K562 (cell line): ENCODE data around the gene MRPL30. TPM values are rescaled to one million over a fixed set of nuclear protein-coding genes. Genes with fewer than 3 reads are reported as not detected.

Experiments used
- BCL6 ChIP-seq: fragments of 250-450 bp; sonication (Bioruptor Pico); IDR thresholded peaks from 2 replicates; pipeline ENCODE4 v1.4.0; 2020
- EP400 ChIP-seq: fragments of 450-650 bp; IDR thresholded peaks from 2 replicates; pipeline ENCODE4 v1.6.1; 2017; ENCODE audit warnings: antibody characterized with exemption, mild to moderate bottlenecking, moderate library complexity
- ERF ChIP-seq: fragments of 450-650 bp; formaldehyde crosslinking; IDR thresholded peaks from 2 replicates; pipeline ENCODE4 v1.4.0; 2020; ENCODE audit warnings: mild to moderate bottlenecking, mixed read lengths
- NCOA1 ChIP-seq: fragments of 450-650 bp; IDR thresholded peaks from 2 replicates; pipeline ENCODE4 v1.6.1; 2016; ENCODE audit warnings: low read depth
- POLR2B ChIP-seq: fragments of 450-650 bp; IDR thresholded peaks from 2 replicates; pipeline ENCODE4 v1.6.1; 2018; ENCODE audit warnings: low read depth; ENCODE audit not compliant: partially characterized antibody
- PTTG1 ChIP-seq: fragments of 450-650 bp; IDR thresholded peaks from 2 replicates; pipeline ENCODE4 v1.6.1; 2016; ENCODE audit warnings: low read depth, mild to moderate bottlenecking, missing genetic modification characterization, missing compliant biosample characterization
- RCOR1 ChIP-seq, 2 experiments: IDR thresholded peaks; 2 replicates each; pipeline ENCODE4 v1.6.1; 2012; ENCODE audit warnings: low read depth in 2 of 2, low read length in 2 of 2, borderline replicate concordance in 1 of 2, improper control_type of control experiment in 1 of 2
- SIN3B ChIP-seq: fragments of 450-650 bp; IDR thresholded peaks from 2 replicates; pipeline ENCODE4 v1.6.1; 2017; ENCODE audit warnings: low read depth, mild to moderate bottlenecking, moderate library complexity
- TRIM24 ChIP-seq, 2 experiments: fragments of 450-650 bp; IDR thresholded peaks; 2 replicates each; pipeline ENCODE4 v1.6.1; 2016
- YBX1 ChIP-seq: fragments of 450-650 bp; IDR thresholded peaks from 2 replicates; pipeline ENCODE4 v1.7.1; 2016; ENCODE audit warnings: mild to moderate bottlenecking
- polyA plus RNA-seq, 8 experiments: library from polyadenylated mRNA; depleted of rRNA in 4 of 8; stranded (reverse) in 5 of 8; unstranded in 3 of 8; fragments of >200 nt; fragmentation: Nextera tagmentation in 2 of 8; fragmentation: Illumina TruSeq in 1 of 8; extraction: Ambion mirVana in 2 of 8; extraction: Trizol in 1 of 8; gene quantifications; 2 replicates each; pipeline versions ENCODE4 v1.2.1 to v1.2.3, GENCODE V29; 2011 to 2014; ENCODE audit warnings: inconsistent platforms in 1 of 8, missing spikeins in 1 of 8
- total RNA-seq, 7 experiments: library from RNA; depleted of rRNA in 6 of 7; stranded (reverse); fragments of >200 nt in 6 of 7; fragmentation: Illumina TruSeq in 2 of 7; extraction: Trizol in 2 of 7; gene quantifications; 2 replicates each; pipeline versions ENCODE4 v1.2.1 to v1.2.3, GENCODE V29; 2011 to 2021; ENCODE audit warnings: low replicate concordance in 1 of 7
- TF ChIP-seq, protein P1 (sequence below): fragments of 450-650 bp; IDR thresholded peaks from 2 replicates; pipeline ENCODE4 v1.6.1; 2016; ENCODE audit warnings: mild to moderate bottlenecking, moderate library complexity
- TF ChIP-seq, protein P2 (sequence below), 2 experiments: fragments of 450-650 bp in 1 of 2; sonication (generic) in 1 of 2; formaldehyde crosslinking; conservative IDR thresholded peaks; 2 replicates each; pipeline versions ENCODE4 v1.4.0 to v1.8.1; 2020 to 2022; ENCODE audit warnings: mild to moderate bottlenecking in 1 of 2, missing genetic modification reagents in 1 of 2
- TF ChIP-seq, protein P3 (sequence below): fragments of 150-350 bp; conservative IDR thresholded peaks from 2 replicates; pipeline ENCODE4 v1.6.1; 2014; ENCODE audit warnings: low read length

The MRPL30 gene
- total and polyA plus RNA-seq, 9 of the 15 experiments (the other 6 are each of a cell fraction or from before 2014, with no cell fraction given): 63.3 to 130 (median 87.0) TPM

DNA sequence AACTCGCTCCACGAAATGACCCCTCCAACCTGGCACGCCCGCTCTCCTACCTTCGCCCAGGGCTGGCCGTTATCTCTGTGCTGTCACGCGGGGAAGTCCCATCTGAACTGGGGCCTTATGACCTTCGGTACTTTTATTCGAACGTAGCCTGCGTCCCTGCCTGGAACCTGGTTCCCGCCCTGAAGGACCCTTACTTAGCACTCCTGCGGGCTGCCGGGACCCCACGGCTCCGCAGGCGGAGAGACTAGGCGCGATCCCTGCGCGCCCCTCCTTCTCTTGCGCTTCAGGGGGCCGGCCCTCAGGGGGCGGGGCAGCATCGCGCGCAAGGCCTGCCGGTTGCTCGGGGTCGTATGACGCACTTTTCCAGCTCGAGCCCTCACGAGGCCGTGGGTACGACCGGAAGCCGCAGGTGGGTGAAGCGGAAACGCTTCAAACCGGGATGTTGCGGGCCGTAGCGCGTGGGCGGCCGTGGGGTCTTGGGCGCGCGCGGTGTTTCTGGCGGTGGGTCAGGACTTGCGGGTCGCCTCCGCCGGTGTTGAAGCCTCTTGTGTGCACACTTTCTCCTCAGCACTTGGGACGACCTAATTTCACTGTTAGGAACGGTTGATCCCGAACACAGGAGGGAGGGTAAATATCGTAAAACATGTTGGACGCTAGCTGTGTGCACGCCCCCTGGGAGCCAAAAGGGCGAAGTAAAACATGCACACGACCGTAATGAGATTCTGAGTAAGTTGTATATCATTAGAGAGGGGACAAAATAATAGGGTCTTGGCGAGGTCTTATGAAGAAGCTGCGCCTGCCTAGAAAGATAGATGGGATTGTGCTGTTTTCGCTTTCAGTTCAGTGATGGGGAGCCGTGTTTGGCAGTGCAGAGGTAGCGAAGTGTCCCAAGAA, 26.1 kb upstream of the MRPL30 start, which contains the start of the genes LIPT1 and TSGA10 (continued):
- TF ChIP-seq ERF (CRISPR knock-in tag) (no peak), PTTG1 (tag) (no peak), RCOR1 (IDR thresholded peaks at IDR 0.05; ENCODE audit: borderline replicate concordance in 1 of 2, low read depth in 2 of 2, low read length in 2 of 2) (peak in 1 of 2 experiments; percentile 15; a peak in 1 of 4 replicates), SIN3B (peak; percentile 64), NCOA1 (no peak; the same call in 1 of the 2 replicates), EP400 (peak; percentile 99), BCL6 (CRISPR knock-in tag) (no peak), POLR2B (peak; percentile 86), YBX1 (no peak), TRIM24 (IDR thresholded peaks at IDR 0.05) (0 out of 4 replicates have a peak, but pooled peaks of 1 of the 2 experiments have one; percentile 36)
- TF ChIP-seq, protein P1, sequence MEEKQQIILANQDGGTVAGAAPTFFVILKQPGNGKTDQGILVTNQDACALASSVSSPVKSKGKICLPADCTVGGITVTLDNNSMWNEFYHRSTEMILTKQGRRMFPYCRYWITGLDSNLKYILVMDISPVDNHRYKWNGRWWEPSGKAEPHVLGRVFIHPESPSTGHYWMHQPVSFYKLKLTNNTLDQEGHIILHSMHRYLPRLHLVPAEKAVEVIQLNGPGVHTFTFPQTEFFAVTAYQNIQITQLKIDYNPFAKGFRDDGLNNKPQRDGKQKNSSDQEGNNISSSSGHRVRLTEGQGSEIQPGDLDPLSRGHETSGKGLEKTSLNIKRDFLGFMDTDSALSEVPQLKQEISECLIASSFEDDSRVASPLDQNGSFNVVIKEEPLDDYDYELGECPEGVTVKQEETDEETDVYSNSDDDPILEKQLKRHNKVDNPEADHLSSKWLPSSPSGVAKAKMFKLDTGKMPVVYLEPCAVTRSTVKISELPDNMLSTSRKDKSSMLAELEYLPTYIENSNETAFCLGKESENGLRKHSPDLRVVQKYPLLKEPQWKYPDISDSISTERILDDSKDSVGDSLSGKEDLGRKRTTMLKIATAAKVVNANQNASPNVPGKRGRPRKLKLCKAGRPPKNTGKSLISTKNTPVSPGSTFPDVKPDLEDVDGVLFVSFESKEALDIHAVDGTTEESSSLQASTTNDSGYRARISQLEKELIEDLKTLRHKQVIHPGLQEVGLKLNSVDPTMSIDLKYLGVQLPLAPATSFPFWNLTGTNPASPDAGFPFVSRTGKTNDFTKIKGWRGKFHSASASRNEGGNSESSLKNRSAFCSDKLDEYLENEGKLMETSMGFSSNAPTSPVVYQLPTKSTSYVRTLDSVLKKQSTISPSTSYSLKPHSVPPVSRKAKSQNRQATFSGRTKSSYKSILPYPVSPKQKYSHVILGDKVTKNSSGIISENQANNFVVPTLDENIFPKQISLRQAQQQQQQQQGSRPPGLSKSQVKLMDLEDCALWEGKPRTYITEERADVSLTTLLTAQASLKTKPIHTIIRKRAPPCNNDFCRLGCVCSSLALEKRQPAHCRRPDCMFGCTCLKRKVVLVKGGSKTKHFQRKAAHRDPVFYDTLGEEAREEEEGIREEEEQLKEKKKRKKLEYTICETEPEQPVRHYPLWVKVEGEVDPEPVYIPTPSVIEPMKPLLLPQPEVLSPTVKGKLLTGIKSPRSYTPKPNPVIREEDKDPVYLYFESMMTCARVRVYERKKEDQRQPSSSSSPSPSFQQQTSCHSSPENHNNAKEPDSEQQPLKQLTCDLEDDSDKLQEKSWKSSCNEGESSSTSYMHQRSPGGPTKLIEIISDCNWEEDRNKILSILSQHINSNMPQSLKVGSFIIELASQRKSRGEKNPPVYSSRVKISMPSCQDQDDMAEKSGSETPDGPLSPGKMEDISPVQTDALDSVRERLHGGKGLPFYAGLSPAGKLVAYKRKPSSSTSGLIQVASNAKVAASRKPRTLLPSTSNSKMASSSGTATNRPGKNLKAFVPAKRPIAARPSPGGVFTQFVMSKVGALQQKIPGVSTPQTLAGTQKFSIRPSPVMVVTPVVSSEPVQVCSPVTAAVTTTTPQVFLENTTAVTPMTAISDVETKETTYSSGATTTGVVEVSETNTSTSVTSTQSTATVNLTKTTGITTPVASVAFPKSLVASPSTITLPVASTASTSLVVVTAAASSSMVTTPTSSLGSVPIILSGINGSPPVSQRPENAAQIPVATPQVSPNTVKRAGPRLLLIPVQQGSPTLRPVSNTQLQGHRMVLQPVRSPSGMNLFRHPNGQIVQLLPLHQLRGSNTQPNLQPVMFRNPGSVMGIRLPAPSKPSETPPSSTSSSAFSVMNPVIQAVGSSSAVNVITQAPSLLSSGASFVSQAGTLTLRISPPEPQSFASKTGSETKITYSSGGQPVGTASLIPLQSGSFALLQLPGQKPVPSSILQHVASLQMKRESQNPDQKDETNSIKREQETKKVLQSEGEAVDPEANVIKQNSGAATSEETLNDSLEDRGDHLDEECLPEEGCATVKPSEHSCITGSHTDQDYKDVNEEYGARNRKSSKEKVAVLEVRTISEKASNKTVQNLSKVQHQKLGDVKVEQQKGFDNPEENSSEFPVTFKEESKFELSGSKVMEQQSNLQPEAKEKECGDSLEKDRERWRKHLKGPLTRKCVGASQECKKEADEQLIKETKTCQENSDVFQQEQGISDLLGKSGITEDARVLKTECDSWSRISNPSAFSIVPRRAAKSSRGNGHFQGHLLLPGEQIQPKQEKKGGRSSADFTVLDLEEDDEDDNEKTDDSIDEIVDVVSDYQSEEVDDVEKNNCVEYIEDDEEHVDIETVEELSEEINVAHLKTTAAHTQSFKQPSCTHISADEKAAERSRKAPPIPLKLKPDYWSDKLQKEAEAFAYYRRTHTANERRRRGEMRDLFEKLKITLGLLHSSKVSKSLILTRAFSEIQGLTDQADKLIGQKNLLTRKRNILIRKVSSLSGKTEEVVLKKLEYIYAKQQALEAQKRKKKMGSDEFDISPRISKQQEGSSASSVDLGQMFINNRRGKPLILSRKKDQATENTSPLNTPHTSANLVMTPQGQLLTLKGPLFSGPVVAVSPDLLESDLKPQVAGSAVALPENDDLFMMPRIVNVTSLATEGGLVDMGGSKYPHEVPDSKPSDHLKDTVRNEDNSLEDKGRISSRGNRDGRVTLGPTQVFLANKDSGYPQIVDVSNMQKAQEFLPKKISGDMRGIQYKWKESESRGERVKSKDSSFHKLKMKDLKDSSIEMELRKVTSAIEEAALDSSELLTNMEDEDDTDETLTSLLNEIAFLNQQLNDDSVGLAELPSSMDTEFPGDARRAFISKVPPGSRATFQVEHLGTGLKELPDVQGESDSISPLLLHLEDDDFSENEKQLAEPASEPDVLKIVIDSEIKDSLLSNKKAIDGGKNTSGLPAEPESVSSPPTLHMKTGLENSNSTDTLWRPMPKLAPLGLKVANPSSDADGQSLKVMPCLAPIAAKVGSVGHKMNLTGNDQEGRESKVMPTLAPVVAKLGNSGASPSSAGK: peak; percentile 89
- TF ChIP-seq, protein P2, sequence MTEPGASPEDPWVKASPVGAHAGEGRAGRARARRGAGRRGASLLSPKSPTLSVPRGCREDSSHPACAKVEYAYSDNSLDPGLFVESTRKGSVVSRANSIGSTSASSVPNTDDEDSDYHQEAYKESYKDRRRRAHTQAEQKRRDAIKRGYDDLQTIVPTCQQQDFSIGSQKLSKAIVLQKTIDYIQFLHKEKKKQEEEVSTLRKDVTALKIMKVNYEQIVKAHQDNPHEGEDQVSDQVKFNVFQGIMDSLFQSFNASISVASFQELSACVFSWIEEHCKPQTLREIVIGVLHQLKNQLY (CRISPR knock-in tag; conservative IDR thresholded peaks at IDR 0.05): no peak
- TF ChIP-seq, protein P3, sequence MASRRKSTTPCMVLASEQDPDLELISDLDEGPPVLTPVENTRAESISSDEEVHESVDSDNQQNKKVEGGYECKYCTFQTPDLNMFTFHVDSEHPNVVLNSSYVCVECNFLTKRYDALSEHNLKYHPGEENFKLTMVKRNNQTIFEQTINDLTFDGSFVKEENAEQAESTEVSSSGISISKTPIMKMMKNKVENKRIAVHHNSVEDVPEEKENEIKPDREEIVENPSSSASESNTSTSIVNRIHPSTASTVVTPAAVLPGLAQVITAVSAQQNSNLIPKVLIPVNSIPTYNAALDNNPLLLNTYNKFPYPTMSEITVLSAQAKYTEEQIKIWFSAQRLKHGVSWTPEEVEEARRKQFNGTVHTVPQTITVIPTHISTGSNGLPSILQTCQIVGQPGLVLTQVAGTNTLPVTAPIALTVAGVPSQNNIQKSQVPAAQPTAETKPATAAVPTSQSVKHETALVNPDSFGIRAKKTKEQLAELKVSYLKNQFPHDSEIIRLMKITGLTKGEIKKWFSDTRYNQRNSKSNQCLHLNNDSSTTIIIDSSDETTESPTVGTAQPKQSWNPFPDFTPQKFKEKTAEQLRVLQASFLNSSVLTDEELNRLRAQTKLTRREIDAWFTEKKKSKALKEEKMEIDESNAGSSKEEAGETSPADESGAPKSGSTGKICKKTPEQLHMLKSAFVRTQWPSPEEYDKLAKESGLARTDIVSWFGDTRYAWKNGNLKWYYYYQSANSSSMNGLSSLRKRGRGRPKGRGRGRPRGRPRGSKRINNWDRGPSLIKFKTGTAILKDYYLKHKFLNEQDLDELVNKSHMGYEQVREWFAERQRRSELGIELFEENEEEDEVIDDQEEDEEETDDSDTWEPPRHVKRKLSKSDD: no peak
